ENCODE measurements around the gene RPTOR. TPM values are rescaled to one million over a fixed set of nuclear protein-coding genes. Genes with fewer than 3 reads are reported as not detected.

RPTOR gene, protein sequence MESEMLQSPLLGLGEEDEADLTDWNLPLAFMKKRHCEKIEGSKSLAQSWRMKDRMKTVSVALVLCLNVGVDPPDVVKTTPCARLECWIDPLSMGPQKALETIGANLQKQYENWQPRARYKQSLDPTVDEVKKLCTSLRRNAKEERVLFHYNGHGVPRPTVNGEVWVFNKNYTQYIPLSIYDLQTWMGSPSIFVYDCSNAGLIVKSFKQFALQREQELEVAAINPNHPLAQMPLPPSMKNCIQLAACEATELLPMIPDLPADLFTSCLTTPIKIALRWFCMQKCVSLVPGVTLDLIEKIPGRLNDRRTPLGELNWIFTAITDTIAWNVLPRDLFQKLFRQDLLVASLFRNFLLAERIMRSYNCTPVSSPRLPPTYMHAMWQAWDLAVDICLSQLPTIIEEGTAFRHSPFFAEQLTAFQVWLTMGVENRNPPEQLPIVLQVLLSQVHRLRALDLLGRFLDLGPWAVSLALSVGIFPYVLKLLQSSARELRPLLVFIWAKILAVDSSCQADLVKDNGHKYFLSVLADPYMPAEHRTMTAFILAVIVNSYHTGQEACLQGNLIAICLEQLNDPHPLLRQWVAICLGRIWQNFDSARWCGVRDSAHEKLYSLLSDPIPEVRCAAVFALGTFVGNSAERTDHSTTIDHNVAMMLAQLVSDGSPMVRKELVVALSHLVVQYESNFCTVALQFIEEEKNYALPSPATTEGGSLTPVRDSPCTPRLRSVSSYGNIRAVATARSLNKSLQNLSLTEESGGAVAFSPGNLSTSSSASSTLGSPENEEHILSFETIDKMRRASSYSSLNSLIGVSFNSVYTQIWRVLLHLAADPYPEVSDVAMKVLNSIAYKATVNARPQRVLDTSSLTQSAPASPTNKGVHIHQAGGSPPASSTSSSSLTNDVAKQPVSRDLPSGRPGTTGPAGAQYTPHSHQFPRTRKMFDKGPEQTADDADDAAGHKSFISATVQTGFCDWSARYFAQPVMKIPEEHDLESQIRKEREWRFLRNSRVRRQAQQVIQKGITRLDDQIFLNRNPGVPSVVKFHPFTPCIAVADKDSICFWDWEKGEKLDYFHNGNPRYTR (N-terminal part only)
- 21.2 TPM for polyA plus RNA-seq (2013, experiment 1 of 2; ENCODE audit: insufficient read length)
- polyA plus RNA-seq (2013, experiment 2 of 2; ENCODE audit: insufficient read length) = 20.6 TPM

- DNase-seq = peak; percentile 91
Observed at GRCh38 chr17:80544655-80545498, at the start of gene RPTOR. Gene RPTOR, plus strand, starts transcription at chr17:80544838. Its CDS starts 792 bp downstream, at chr17:80545630.

GRCh38 chr17:80497726-80498241, 46.9 kb upstream of the RPTOR start:
- DNase-seq = no peak

DNA sequence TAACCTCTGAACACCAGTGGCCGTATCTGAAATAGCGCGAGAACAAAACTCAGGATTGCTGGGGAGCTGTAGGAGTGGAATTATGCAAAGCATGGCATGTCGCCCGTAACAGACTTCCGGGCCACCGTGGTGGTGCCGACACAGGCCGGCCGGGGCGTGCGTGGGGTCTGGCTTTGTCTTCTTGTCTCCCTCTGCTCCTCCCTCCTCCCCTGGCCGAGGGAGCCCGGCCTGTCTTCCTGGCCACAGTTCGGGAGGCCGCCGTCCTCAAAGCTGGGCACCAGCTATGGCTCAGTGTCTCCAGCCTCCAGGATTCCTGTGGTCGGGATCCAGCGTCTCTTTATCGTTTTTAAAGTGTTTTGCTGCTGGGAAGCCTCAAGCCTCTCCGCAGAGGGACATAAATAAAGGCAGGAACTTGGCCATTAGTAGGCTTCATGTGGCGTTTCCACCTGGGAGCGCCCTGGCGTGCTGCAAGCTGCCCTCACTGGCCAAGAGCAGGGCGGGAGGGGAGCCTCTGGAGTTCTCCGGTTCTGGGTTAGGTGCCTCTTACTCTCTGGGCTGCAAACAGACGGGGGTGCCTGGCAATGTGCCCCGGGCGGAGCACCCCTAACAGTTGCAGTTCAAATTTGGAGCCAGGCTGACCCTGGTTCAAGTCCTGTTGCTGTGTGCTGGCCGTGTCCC, 46.3 kb upstream of the RPTOR start:
- DNase-seq = peak; percentile 81

- DNase-seq = no peak
Observed at GRCh38 chr17:80498920-80499410, 45.7 kb upstream of the RPTOR start.

GRCh38 chr17:80499560-80499959, 45.1 kb upstream of the RPTOR start:
- DNase-seq = no peak

DNA sequence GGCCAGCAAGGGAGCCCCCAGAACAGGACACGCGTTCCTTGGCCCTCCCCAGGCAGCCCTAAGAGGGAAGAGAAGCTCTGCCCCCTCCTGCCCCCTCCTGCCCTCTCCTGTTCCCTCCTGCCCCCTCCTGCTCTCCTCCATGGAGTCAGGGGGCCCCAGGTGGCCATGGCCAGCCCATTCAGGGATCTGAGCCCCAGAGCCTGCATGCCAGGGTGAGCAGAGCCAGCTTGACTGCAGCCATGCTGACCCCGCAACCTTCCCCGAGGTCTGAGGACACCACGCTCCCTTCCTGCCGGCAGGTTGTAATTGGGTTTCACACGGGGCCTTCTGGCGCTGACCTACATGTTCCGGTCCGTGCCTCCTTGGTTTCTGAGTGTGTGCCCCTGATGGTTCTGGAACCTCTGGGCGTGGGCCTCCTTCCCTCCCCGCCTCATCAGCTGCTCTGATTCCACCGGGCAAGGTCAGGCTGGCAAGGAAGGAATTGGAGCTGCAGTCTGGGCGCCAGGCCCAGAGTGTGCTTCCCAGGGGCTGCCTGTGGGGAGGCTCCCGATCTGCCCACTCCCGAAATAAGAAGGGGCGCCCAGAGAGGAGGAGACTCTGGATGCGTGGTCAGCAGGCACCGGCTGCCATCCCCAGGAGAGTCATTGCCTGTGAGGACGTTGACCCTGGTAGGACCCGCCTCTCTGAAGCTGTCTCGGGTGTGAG, 44.5 kb upstream of the RPTOR start:
- DNase-seq = no peak

GRCh38 chr17:80501741-80502577, 42.7 kb upstream of the RPTOR start:
- peak; percentile 31 for DNase-seq

DNA sequence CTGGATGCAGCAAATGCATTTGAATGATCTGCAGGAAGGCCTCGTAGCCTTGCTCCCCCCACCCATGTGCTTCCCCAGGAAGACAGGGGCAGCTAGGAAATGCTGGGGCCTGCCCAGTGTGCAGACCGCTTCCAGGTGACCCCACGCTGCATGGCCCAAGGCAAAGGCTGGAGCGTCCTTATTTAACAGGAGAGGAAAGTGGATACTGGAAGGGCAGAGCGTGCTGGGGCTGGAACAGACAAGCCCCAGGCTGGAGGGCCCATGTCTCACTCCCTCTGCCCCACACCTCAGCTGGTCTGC, 42.1 kb upstream of the RPTOR start:
- no peak for DNase-seq

- DNase-seq = no peak
Observed at GRCh38 chr17:80503031-80503430, 41.6 kb upstream of the RPTOR start.

- no peak for DNase-seq
Observed at GRCh38 chr17:80503921-80504320, 40.7 kb upstream of the RPTOR start.

DNA sequence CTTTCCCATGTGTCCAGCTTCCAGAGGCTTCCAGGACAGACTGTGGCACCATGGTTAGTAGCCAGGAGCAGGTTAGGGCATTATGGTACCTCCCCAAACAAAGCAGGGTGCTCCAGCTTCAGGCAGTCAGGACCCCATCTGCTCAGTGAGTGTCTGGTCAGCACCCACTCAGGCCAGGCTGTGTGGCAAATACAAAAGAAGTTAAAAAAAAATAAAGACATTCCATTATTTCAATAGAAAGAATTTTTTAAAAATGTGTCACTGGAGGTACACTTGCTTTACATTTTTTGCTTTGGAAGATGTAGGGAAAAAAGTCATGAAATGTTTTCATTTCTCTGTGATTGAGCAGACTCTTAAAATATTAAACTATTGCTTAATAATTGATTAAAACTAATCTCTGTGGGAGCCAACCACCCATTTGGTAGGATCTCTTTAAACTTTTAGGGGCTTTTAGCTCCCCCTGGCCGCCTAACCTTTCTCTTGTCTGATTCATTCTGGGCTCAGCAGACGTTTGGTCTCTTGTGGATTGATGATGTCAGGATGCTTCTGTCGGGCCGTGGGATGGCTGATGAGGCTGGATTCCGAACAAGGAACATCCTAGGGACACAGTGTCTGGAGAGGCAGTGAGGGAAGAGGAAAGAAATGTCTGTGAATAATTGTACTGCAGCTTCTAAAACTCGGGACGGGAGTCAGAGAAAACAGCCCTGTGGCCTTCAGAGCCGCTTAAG, 39.8 kb upstream of the RPTOR start:
- peak; percentile 92 for DNase-seq

DNA sequence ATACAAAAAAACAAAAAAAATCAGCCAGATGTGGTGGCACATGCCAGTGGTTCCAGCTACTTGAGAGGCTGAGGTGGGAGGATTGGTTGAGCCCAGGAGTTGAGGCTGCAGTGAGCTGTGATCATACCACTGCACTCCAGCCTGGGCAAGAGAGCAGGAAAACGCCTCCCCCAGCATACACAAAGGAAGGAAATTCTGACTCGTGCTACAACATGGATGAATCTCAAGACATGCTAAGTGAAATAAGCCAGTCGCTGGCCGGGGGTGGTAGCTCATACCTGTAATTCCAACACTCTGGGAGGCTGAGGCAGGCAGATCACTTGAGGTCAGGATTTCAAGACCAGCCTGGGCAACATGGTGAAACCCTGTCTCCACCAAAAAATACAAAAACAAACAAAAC, 37.5 kb upstream of the RPTOR start:
- DNase-seq = peak; percentile 29

DNA sequence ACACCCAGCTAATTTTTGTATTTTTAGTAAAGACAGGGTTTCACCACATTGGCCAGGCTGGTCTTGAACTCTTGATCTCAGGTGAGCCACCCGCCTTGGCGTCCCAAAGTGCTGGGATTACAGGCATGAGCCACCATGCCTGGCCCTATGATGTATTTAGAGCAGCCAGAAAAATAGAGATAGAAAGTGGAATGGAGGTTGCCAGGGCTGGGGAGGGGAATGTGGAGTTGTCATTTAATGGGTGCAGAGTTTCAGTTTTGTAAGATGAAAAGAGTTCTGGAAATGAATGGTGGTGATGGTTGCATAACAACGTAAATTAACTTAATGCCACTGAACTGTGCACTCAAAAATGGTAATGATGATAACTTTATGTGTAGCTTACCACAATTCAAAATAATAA, 36.7 kb upstream of the RPTOR start:
- no peak for DNase-seq

GRCh38 chr17:80509311-80509710, 35.3 kb upstream of the RPTOR start:
- no peak for DNase-seq

DNA sequence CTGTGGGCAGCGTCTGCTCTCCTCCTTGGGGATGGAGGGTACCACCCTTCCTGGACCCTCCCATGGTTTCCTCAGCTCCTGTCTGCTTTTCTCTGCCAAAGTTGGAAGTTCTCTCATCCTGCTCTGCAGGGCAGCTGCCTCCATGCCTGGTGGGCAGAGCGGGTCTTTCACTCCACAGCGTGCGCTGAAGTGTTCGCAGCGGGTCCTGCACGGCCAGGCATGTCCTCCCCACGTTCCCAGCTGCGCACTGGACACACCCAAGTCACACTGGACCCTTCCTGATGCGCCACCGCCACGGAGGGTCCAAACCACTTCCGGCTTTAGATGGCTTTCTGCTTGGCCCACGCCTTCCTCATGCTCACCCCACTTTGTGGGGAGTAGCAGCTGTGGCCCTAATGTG, 34.5 kb upstream of the RPTOR start:
- DNase-seq = no peak

- DNase-seq = no peak
Observed at GRCh38 chr17:80510772-80511171, 33.9 kb upstream of the RPTOR start.

- no peak for DNase-seq
Observed at GRCh38 chr17:80511222-80512180, 33.1 kb upstream of the RPTOR start.

DNA sequence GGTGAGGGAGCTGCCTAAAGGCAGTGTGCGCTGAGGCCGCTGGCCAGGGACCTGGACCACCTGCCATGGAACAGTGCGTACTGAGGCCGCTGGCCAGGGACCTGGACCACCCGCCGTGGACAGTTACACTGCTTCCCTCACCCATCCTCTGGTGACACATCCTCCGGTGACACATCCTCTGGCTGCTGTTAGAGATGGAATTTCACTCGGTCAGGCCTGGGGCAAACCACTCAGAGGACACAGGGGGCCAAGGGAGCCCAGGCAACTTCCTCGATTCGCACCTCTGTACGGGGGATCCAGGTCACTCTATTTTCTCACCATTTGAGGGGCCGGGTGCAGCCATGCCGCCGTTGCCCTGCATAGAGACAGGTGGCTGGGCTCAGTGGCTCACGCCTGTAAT, 32.4 kb upstream of the RPTOR start:
- DNase-seq = peak; percentile 70

Data from fibroblast of skin of scalp (primary cell).